HTR-8/SVneo (cell line): Measurements from ENCODE around the gene EPHB2.

Experiments used
- DNase-seq: peaks from one replicate; pipeline ENCODE4 v3.0.0; 2011; ENCODE audit warnings: low spot score, mixed read lengths; ENCODE audit not compliant: insufficient read length
- FAIRE-seq: peaks from 2 replicates; lab custom pipeline; 2011; peaks lifted over from hg19 to GRCh38; lab: Jason Lieb, UNC

Gene EPHB2

GRCh38 chr1:22895357-22895756 is 184.7 kb downstream of the EPHB2 start:
- DNase-seq, result no peak
- no peak for FAIRE-seq

- DNase-seq (no peak), FAIRE-seq (no peak)
Observed at GRCh38 chr1:22896184-22896583, 185.5 kb downstream of the EPHB2 start.

DNA sequence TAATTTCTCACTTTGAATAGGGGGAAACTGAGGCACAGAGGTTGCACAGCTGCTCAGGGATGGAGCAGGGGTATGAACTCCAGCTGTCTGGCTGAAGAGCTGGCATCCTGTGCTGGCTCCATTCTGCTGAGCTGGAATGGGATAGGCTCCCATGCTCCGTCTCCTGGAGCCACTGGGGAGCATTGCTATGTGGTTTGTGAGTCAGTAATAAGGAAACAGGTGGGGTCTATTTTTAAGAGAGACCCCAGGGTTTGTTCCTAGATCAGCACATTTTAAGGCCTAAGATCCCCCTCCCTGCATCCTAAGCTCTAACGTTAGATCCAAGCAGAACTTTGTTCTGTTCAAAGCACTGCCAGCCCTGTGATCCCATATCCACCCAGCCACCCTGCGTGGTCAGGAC is 189.8 kb downstream of the EPHB2 start:
- FAIRE-seq, result no peak
- DNase-seq, result no peak

DNA sequence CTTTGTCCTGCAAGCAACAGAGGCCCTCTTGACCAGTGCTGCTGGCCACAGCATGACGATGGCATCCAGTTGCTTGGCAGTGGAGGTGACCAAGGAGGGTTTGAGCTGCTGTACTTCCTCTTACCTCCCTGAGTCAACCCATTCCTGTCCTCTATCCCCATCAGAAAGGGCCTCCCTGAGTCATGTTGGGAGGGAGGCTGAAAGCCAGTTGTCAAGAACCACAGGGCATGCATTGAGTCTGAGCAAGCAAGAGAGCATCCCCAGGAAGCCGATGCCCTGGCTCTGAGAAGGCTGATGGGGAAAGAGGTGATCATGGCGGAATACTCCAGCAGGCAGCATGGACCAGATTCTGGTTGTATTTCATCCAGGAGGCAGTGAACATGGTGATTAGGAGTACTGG is 192.5 kb downstream of the EPHB2 start:
- DNase-seq (no peak), FAIRE-seq (no peak)

GRCh38 chr1:22906968-22907367 is 196.3 kb downstream of the EPHB2 start:
- FAIRE-seq, result no peak

GRCh38 chr1:22907528-22907927 is 196.9 kb downstream of the EPHB2 start:
- DNase-seq (no peak), FAIRE-seq (no peak)

More at GRCh38 chr1:22906968-22907367, 196.3 kb downstream of the EPHB2 start:
- DNase-seq, result no peak

- DNase-seq, result no peak
- no peak for FAIRE-seq
Observed at GRCh38 chr1:22908880-22909426, 198.3 kb downstream of the EPHB2 start.

DNA sequence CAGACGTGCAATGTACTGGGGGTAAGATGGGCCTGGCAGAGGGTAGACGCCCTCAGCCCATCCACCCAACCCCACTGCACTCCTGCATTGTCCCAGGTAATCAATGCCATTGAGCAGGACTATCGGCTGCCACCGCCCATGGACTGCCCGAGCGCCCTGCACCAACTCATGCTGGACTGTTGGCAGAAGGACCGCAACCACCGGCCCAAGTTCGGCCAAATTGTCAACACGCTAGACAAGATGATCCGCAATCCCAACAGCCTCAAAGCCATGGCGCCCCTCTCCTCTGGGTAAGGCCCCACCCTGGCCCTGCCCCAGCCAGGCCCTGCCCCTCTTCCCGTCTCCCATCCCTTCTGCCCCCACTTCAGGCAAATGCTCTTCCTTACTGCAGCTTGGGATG is 199.6 kb downstream of the EPHB2 start:
- DNase-seq (no peak), FAIRE-seq (no peak)

- no peak for FAIRE-seq
Observed at GRCh38 chr1:22910986-22911651, 200.5 kb downstream of the EPHB2 start.

GRCh38 chr1:22912311-22912710 is 201.7 kb downstream of the EPHB2 start:
- DNase-seq (no peak), FAIRE-seq (no peak)

More at GRCh38 chr1:22910986-22911651, 200.5 kb downstream of the EPHB2 start:
- DNase-seq, result no peak

GRCh38 chr1:22913421-22914141 is 202.9 kb downstream of the EPHB2 start:
- DNase-seq (no peak), FAIRE-seq (no peak)

- FAIRE-seq, result no peak
- no peak for DNase-seq
Observed at GRCh38 chr1:22914156-22914555, 203.5 kb downstream of the EPHB2 start.

DNA sequence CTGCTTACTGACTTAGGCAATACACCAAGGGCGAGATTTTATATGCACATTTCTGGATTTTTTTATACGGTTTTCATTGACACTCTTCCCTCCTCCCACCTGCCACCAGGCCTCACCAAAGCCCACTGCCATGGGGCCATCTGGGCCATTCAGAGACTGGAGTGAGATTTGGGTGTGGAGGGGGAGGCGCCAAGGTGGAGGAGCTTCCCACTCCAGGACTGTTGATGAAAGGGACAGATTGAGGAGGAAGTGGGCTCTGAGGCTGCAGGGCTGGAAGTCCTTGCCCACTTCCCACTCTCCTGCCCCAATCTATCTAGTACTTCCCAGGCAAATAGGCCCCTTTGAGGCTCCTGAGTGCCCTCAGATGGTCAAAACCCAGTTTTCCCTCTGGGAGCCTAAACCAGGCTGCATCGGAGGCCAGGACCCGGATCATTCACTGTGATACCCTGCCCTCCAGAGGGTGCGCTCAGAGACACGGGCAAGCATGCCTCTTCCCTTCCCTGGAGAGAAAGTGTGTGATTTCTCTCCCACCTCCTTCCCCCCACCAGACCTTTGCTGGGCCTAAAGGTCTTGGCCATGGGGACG is 204.1 kb downstream of the EPHB2 start:
- DNase-seq, result no peak
- no peak for FAIRE-seq

DNA sequence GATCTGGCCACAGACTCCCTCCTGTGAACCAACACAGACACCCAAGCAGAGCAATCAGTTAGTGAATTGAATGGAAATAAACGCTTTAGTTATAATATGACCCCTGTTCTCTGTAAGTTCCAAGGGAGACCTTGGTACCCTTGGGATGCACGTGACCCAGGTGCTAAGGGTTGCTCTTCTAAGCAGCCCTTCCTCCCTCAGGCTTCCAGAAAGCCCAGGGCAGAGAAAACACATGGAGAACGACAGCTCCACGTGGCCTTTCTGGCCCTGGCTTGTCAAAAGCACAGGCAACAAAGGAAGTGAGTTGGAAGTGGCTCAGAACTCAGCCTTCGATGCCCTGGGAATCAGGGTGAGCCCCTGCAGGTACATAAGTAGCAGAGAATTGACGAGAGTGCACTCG is 204.6 kb downstream of the EPHB2 start:
- DNase-seq, result no peak
- FAIRE-seq, result no peak

GRCh38 chr1:22915816-22916470 is 205.3 kb downstream of the EPHB2 start:
- DNase-seq (no peak), FAIRE-seq (no peak)

DNA sequence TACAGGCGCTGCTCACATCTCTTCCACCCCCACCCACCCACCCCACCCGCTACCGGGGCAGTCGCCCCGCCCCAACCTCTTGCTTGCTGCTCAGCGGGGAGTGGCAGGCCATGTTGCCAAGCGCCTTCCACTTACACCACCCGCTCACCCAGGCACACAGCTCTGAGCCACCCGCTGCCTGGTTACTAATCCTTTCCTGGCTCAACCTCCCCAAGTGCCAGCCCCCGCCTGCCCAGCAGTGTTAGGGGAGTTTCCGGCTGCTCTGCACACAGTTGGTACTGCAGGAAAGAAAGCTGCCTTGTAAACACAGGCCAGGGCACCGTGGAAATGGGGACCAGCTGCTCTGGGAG is 205.8 kb downstream of the EPHB2 start:
- no peak for FAIRE-seq
- DNase-seq, result no peak

- no peak for DNase-seq
- FAIRE-seq, result no peak
Observed at GRCh38 chr1:22917989-22918388, 207.3 kb downstream of the EPHB2 start.

DNA sequence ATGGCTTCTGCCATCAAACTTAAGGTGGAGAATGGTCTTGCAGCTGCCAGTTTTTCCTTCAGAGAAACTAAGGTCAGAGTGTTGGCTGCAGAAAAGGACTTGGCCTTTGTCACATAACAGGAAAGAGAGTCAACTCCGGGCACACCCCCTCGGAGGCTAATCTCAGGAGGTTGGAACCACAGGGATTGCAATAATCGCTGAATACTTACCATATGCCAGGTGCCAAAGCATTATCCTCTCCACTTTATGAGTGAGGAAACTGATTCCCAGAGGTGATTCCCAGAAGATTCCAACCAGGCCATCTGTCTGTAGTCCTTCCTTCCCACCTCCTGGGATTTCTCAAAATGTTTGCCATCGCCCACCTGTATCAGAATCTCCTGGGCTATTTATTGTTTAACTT is 208.0 kb downstream of the EPHB2 start:
- FAIRE-seq, result no peak
- DNase-seq, result no peak

DNA sequence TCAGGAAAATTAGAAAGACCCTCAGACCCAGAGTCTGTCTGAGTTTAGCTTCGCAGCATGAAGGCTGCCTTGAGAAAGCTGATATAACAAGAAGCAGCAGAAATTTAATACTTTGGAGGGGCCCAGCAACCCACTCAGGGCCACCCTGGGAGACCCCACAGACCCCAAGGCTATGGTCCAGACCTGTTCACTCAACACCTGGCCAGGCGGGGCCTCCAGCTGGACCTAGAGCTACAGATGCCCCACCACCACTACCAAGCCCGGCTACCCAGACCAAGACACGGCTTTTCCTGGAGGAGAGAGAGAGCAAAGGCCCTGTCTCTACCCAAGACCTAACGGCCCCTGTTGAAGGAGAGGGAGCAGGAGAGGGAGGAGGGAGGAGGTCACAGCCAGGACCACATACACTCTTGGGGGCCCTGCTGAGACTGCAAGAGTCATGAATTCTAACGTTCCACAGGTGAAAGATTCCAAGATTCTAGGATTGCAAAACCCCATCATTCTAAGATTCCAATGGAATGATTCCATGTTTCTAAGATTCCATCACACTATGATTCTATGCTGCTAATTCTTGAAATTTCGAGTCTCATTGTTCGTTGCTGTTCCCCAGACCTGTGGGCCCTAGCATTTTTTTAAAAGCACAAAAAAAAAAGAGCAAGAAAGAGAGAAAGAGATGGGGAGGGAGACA is 208.8 kb downstream of the EPHB2 start:
- no peak for DNase-seq
- no peak for FAIRE-seq

GRCh38 chr1:22920026-22920733 is 209.5 kb downstream of the EPHB2 start:
- FAIRE-seq (no peak), DNase-seq (no peak)
